SH-SY5Y (cell line): ENCODE measurements around the gene EYA4.

ENCODE experiments used
- GATA2 ChIP-seq: IDR thresholded peaks from 2 replicates; pipeline ENCODE4 v1.6.1; 2011; ENCODE audit warnings: mild to moderate bottlenecking, low read depth, low read length
- GATA3 ChIP-seq: IDR thresholded peaks from 2 replicates; pipeline ENCODE4 v1.6.1; 2011; ENCODE audit warnings: low read depth, mild to moderate bottlenecking, low read length, moderate library complexity

DNA sequence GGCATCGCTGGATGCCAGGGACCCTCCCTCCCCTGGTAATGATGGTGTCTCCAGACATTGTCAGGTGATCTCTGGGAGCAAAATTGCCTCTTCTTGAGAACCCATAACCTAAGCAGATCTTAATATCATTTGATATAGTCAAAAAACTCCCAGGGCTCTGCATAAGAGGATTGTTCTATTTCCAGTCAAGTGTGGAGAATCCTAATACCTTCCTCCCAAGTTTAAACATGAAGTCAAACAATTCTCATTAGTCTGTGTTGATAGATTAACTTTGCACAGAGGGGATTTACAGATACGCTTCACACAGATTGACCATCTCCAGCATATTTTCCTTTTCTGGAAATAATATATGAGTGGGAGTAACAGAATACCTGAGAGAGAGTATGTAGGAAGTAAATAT is 10.5 kb downstream of the EYA4 start:
- TF ChIP-seq GATA2, result no peak
- no peak for TF ChIP-seq GATA3
